ENCODE results near the gene OR6C68.

DNA sequence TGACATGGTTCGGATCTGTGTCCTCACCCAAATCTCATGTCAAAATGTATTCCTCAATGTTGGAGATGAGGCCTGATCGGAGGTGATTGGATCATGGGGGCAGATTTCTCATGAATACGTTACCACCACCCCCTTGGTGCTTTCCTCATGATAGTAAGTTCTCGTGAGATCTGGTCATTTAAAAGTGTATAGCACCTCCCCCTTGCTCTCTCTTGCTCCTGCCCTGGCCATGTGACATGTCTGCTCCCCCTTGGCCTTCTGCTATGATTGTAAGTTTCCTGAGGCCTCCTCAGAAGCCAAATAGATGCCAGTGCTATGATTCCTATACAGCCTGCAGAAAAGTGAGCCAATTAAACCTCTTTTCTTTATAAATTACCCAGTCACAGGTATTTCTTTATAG, 7.1 kb downstream of the OR6C68 start:
- TF ChIP-seq, protein P1, sequence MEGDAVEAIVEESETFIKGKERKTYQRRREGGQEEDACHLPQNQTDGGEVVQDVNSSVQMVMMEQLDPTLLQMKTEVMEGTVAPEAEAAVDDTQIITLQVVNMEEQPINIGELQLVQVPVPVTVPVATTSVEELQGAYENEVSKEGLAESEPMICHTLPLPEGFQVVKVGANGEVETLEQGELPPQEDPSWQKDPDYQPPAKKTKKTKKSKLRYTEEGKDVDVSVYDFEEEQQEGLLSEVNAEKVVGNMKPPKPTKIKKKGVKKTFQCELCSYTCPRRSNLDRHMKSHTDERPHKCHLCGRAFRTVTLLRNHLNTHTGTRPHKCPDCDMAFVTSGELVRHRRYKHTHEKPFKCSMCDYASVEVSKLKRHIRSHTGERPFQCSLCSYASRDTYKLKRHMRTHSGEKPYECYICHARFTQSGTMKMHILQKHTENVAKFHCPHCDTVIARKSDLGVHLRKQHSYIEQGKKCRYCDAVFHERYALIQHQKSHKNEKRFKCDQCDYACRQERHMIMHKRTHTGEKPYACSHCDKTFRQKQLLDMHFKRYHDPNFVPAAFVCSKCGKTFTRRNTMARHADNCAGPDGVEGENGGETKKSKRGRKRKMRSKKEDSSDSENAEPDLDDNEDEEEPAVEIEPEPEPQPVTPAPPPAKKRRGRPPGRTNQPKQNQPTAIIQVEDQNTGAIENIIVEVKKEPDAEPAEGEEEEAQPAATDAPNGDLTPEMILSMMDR (IDR thresholded peaks at IDR 0.05) = no peak
- TF ChIP-seq POLR2A (IDR thresholded peaks at IDR 0.05) = no peak

Data from right lobe of liver (tissue), 4 donors.